GM12878 (cell line): Measurements from ENCODE around the gene DDAH1. TPM values are rescaled to one million over a fixed set of nuclear protein-coding genes. Genes with fewer than 3 reads are reported as not detected.

ENCODE experiments used
- ATAC-seq: fragments of 200-7000 bp; cut with Tn5 transposase; 3 replicates; pipeline ENCODE4 v1.9.1; 2020; ENCODE audit warnings: mild to moderate bottlenecking, moderate library complexity
- BruUV-seq: library from RNA; stranded (reverse); fragments of 400-500 nt; replicated peaks from 2 replicates; lab custom pipeline; 2021; lab: Mats Ljungman, UMichigan
- CTCF ChIA-PET: fragments of 300-600 bp; sonication (Branson Sonifier 250); formaldehyde crosslinking; extraction: SDS; loops from one replicate; lab custom pipeline; 2021; ENCODE audit warnings: inconsistent platforms; lab: Yijun Ruan, JAX
- POLR2A ChIA-PET: fragments of 350-600 bp; formaldehyde crosslinking; extraction: SDS; loops from one replicate; lab custom pipeline; 2021; ENCODE audit warnings: inconsistent platforms; lab: Charles Lee
- RAD21 ChIA-PET: fragments of 300-600 bp; sonication (Branson Sonifier 250); formaldehyde crosslinking; loops from one replicate; lab custom pipeline; 2023; ENCODE audit warnings: antibody characterized with exemption; ENCODE audit not compliant: unreplicated experiment; lab: Charles Lee
- SMC1A ChIA-PET: fragments of 300-600 bp; sonication (Branson Sonifier 250); formaldehyde crosslinking; loops from one replicate; lab custom pipeline; 2023; ENCODE audit not compliant: unreplicated experiment, uncharacterized antibody; lab: Charles Lee
- DNase-seq: peaks from one replicate; pipeline ENCODE4 v3.0.0-alpha.2; 2011; ENCODE audit warnings: low read depth, low spot score
- FAIRE-seq: peaks from 3 replicates; lab custom pipeline; 2011; peaks lifted over from hg19 to GRCh38; lab: Jason Lieb, UNC
- H2AFZ ChIP-seq: 2 replicates; pipeline ENCODE4 v1.6.0; 2011; ENCODE audit warnings: low read depth, low read length, control low read depth; ENCODE audit not compliant: control insufficient read depth
- H3K27ac ChIP-seq: 2 replicates; pipeline ENCODE4 v1.5.1; 2011; ENCODE audit warnings: control low read depth; ENCODE audit not compliant: control insufficient read depth, insufficient read depth
- H3K27me3 ChIP-seq, 2 experiments: replicated peaks in 1 of 2; 2 replicates each; pipeline versions ENCODE4 v1.6.0 to v1.6.1; 2011; ENCODE audit warnings: low read length in 1 of 2; ENCODE audit not compliant: control insufficient read depth in 2 of 2, insufficient read depth in 2 of 2
- H3K36me3 ChIP-seq, 2 experiments: 2 replicates each; pipeline ENCODE4 v1.5.1; 2011; ENCODE audit warnings: low read length in 1 of 2; ENCODE audit not compliant: control insufficient read depth in 2 of 2, insufficient read depth in 2 of 2
- H3K4me1 ChIP-seq: 2 replicates; pipeline ENCODE4 v1.6.1; 2011; ENCODE audit warnings: mild to moderate bottlenecking, low read length, moderate library complexity, mixed read lengths; ENCODE audit not compliant: control insufficient read depth, insufficient read depth
- H3K4me2 ChIP-seq: 2 replicates; pipeline ENCODE4 v1.6.0; 2011; ENCODE audit warnings: control low read depth; ENCODE audit not compliant: control insufficient read depth, insufficient read depth
- H3K4me3 ChIP-seq: fragments of 200-600 bp; sonication (generic); 2 replicates; pipeline ENCODE4 v1.5.1; 2016
- H3K79me2 ChIP-seq: 2 replicates; pipeline ENCODE4 v1.6.0; 2011; ENCODE audit warnings: low read length; ENCODE audit not compliant: control insufficient read depth, insufficient read depth
- H3K9ac ChIP-seq: 2 replicates; pipeline ENCODE4 v1.8.0; 2011; ENCODE audit warnings: low read length, control low read depth, mixed read lengths; ENCODE audit not compliant: control insufficient read depth, insufficient read depth
- H3K9me3 ChIP-seq: replicated peaks from 3 replicates; pipeline ENCODE4 v1.5.1; 2011; ENCODE audit warnings: mild to moderate bottlenecking, low read length; ENCODE audit not compliant: control insufficient read depth, insufficient read depth
- H4K20me1 ChIP-seq: 2 replicates; pipeline ENCODE4 v1.6.0; 2011; ENCODE audit not compliant: control insufficient read depth, insufficient read depth
- STAT1 ChIP-seq: fragments of 450-650 bp; conservative IDR thresholded peaks from 2 replicates; pipeline ENCODE4 v1.6.1; 2014; ENCODE audit warnings: antibody characterized with exemption, mild to moderate bottlenecking
- TARDBP ChIP-seq: IDR thresholded peaks from 2 replicates; pipeline ENCODE4 v1.6.1; 2016; ENCODE audit warnings: borderline replicate concordance
- ZNF207 ChIP-seq: fragments of 450-650 bp; IDR thresholded peaks from 2 replicates; pipeline ENCODE4 v1.6.1; 2014; ENCODE audit warnings: antibody characterized with exemption, mild to moderate bottlenecking, borderline replicate concordance
- WGBS: methylation state at CpG from one replicate; pipeline ENCODE4 v1.1.6; 2016; ENCODE audit warnings: low lambda C conversion rate; ENCODE audit not compliant: insufficient replicate concordance, insufficient coverage; ENCODE audit errors: missing lambda C conversion rate; 5-methylcytosine and 5-hydroxymethylcytosine counted together
- in situ Hi-C: fragments of 300-500 bp; cut with MboI; formaldehyde crosslinking; loops from 9 replicates; pipeline ENCODE4 v1.14.3; 2018; ENCODE audit warnings: mixed read lengths
- intact Hi-C: fragments of 100-400 bp; cut with micrococcal nuclease; formaldehyde crosslinking; loops from one replicate; pipeline ENCODE4 v1.14.2; 2022; ENCODE audit not compliant: unreplicated experiment
- polyA plus RNA-seq, 11 experiments: library from polyadenylated mRNA; depleted of rRNA in 4 of 11; unstranded in 6 of 11; stranded (reverse) in 5 of 11; fragments of >200 nt; fragmentation: Nextera tagmentation in 4 of 11; fragmentation: Illumina TruSeq in 1 of 11; extraction: Ambion mirVana in 4 of 11; extraction: Trizol in 1 of 11; gene quantifications; 1 replicate in 1 of 11; 2 replicates in 10 of 11; pipeline versions ENCODE4 v1.2.1 to v1.2.3, GENCODE V29; 2011 to 2016; ENCODE audit warnings: inconsistent platforms in 2 of 11, missing spikeins in 2 of 11, low read depth in 1 of 11
- total RNA-seq, 4 experiments: library from RNA; depleted of rRNA in 3 of 4; stranded (reverse); fragments of >200 nt in 3 of 4; fragmentation: Illumina TruSeq in 1 of 4; extraction: Trizol in 1 of 4; gene quantifications; 2 replicates each; pipeline versions ENCODE4 v1.2.1 to v1.2.3, GENCODE V29; 2013 to 2021
- TF ChIP-seq, protein P1 (sequence below): IDR thresholded peaks from 2 replicates; pipeline ENCODE4 v1.6.1; 2012; ENCODE audit warnings: low read depth, low read length, improper control_type of control experiment
- TF ChIP-seq, protein P2 (sequence below): fragments of 450-650 bp; formaldehyde crosslinking; IDR thresholded peaks from 2 replicates; pipeline ENCODE4 v1.4.0; 2020; ENCODE audit warnings: mild to moderate bottlenecking, moderate library complexity
- TF ChIP-seq, protein P3 (sequence below): fragments of 450-650 bp; IDR thresholded peaks from 2 replicates; pipeline ENCODE4 v1.6.1; 2017; ENCODE audit warnings: antibody characterized with exemption, mild to moderate bottlenecking, moderate library complexity
- TF ChIP-seq, protein P4 (sequence below): IDR thresholded peaks from 2 replicates; pipeline ENCODE4 v1.6.1; 2012; ENCODE audit warnings: low read length, inconsistent platforms
- TF ChIP-seq, protein P5 (sequence below): fragments of 450-650 bp; formaldehyde crosslinking; IDR thresholded peaks from 2 replicates; pipeline ENCODE4 v1.5.0; 2022; ENCODE audit warnings: mild to moderate bottlenecking, missing genetic modification characterization

The DDAH1 gene
- total and polyA plus RNA-seq, 10 of the 15 experiments (the other 5 are each of a cell fraction or from before 2014, with no cell fraction given): 0.07 to 0.88 (median 0.27) TPM; not detected in 6

DNA sequence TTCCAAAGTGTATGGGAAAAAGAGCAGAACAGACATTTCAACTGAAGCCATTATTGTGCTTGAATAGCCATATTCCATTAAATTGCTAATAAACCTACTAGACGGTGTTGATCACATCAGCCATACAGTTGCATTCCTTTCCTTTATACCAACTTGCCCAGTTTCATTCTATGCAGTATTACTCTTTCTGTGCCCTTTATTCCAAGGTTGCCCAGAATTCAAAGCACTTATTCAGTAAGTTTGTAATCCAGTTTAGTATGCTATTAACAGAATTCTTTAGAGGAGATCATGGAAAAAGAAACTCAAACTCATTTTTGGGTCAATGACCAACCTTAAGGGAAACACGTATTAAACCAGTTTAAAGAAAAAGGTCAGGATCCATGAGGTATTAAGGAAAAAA is 89.5 kb downstream of the DDAH1 start:
- H3K4me2 ChIP-seq: no peak overlapping the region
- no peak overlapping the region for H2AFZ ChIP-seq
- H3K9me3 ChIP-seq: no peaks in the 10 kb centered on the region
- no peaks in the 10 kb centered on the region for H3K4me1 ChIP-seq
- H3K9ac ChIP-seq: no peak overlapping the region
- WGBS: 86% methylated on average over 2 of the region's 2 CpGs
- DNase-seq: no peak
- in situ Hi-C loops (no loop called here), intact Hi-C loops (no loop called here)
- ChIA-PET SMC1A (interaction anchor here (0.7 to 1.0 kb wide), 2 partner anchors 82 to 151 kb away, joined by 3 to 4 read pairs; no protein-coding TSS in a partner anchor), POLR2A (no interaction called here), RAD21 (no interaction called here), CTCF (no interaction called here)
- no peaks in the 10 kb centered on the region; a peak in 1 of 4 replicates for H3K27me3 ChIP-seq
- no peaks in the 10 kb centered on the region for H4K20me1 ChIP-seq
- BruUV-seq: no TSS peak
- H3K4me3 ChIP-seq: no peak overlapping the region
- H3K79me2 ChIP-seq: no peaks in the 10 kb centered on the region
- no peaks in the 10 kb centered on the region for H3K36me3 ChIP-seq
- no peak for ATAC-seq
- FAIRE-seq: no peak
- no peak overlapping the region for H3K27ac ChIP-seq
- TF ChIP-seq, protein P1, sequence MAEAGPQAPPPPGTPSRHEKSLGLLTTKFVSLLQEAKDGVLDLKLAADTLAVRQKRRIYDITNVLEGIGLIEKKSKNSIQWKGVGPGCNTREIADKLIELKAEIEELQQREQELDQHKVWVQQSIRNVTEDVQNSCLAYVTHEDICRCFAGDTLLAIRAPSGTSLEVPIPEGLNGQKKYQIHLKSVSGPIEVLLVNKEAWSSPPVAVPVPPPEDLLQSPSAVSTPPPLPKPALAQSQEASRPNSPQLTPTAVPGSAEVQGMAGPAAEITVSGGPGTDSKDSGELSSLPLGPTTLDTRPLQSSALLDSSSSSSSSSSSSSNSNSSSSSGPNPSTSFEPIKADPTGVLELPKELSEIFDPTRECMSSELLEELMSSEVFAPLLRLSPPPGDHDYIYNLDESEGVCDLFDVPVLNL: no peak
- TF ChIP-seq STAT1: no peak
- TF ChIP-seq, protein P2, sequence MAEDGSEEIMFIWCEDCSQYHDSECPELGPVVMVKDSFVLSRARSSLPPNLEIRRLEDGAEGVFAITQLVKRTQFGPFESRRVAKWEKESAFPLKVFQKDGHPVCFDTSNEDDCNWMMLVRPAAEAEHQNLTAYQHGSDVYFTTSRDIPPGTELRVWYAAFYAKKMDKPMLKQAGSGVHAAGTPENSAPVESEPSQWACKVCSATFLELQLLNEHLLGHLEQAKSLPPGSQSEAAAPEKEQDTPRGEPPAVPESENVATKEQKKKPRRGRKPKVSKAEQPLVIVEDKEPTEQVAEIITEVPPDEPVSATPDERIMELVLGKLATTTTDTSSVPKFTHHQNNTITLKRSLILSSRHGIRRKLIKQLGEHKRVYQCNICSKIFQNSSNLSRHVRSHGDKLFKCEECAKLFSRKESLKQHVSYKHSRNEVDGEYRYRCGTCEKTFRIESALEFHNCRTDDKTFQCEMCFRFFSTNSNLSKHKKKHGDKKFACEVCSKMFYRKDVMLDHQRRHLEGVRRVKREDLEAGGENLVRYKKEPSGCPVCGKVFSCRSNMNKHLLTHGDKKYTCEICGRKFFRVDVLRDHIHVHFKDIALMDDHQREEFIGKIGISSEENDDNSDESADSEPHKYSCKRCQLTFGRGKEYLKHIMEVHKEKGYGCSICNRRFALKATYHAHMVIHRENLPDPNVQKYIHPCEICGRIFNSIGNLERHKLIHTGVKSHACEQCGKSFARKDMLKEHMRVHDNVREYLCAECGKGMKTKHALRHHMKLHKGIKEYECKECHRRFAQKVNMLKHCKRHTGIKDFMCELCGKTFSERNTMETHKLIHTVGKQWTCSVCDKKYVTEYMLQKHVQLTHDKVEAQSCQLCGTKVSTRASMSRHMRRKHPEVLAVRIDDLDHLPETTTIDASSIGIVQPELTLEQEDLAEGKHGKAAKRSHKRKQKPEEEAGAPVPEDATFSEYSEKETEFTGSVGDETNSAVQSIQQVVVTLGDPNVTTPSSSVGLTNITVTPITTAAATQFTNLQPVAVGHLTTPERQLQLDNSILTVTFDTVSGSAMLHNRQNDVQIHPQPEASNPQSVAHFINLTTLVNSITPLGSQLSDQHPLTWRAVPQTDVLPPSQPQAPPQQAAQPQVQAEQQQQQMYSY (CRISPR knock-in tag): no peak
- TF ChIP-seq, protein P3, sequence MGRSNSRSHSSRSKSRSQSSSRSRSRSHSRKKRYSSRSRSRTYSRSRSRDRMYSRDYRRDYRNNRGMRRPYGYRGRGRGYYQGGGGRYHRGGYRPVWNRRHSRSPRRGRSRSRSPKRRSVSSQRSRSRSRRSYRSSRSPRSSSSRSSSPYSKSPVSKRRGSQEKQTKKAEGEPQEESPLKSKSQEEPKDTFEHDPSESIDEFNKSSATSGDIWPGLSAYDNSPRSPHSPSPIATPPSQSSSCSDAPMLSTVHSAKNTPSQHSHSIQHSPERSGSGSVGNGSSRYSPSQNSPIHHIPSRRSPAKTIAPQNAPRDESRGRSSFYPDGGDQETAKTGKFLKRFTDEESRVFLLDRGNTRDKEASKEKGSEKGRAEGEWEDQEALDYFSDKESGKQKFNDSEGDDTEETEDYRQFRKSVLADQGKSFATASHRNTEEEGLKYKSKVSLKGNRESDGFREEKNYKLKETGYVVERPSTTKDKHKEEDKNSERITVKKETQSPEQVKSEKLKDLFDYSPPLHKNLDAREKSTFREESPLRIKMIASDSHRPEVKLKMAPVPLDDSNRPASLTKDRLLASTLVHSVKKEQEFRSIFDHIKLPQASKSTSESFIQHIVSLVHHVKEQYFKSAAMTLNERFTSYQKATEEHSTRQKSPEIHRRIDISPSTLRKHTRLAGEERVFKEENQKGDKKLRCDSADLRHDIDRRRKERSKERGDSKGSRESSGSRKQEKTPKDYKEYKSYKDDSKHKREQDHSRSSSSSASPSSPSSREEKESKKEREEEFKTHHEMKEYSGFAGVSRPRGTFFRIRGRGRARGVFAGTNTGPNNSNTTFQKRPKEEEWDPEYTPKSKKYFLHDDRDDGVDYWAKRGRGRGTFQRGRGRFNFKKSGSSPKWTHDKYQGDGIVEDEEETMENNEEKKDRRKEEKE: no peak
- TF ChIP-seq, protein P4, sequence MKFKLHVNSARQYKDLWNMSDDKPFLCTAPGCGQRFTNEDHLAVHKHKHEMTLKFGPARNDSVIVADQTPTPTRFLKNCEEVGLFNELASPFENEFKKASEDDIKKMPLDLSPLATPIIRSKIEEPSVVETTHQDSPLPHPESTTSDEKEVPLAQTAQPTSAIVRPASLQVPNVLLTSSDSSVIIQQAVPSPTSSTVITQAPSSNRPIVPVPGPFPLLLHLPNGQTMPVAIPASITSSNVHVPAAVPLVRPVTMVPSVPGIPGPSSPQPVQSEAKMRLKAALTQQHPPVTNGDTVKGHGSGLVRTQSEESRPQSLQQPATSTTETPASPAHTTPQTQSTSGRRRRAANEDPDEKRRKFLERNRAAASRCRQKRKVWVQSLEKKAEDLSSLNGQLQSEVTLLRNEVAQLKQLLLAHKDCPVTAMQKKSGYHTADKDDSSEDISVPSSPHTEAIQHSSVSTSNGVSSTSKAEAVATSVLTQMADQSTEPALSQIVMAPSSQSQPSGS: no peak
- no peak for TF ChIP-seq ZNF207
- TF ChIP-seq TARDBP: no peak
- TF ChIP-seq, protein P5, sequence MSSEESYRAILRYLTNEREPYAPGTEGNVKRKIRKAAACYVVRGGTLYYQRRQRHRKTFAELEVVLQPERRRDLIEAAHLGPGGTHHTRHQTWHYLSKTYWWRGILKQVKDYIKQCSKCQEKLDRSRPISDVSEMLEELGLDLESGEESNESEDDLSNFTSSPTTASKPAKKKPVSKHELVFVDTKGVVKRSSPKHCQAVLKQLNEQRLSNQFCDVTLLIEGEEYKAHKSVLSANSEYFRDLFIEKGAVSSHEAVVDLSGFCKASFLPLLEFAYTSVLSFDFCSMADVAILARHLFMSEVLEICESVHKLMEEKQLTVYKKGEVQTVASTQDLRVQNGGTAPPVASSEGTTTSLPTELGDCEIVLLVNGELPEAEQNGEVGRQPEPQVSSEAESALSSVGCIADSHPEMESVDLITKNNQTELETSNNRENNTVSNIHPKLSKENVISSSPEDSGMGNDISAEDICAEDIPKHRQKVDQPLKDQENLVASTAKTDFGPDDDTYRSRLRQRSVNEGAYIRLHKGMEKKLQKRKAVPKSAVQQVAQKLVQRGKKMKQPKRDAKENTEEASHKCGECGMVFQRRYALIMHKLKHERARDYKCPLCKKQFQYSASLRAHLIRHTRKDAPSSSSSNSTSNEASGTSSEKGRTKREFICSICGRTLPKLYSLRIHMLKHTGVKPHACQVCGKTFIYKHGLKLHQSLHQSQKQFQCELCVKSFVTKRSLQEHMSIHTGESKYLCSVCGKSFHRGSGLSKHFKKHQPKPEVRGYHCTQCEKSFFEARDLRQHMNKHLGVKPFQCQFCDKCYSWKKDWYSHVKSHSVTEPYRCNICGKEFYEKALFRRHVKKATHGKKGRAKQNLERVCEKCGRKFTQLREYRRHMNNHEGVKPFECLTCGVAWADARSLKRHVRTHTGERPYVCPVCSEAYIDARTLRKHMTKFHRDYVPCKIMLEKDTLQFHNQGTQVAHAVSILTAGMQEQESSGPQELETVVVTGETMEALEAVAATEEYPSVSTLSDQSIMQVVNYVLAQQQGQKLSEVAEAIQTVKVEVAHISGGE (CRISPR knock-in tag): no peak
